Sciatic nerve (tissue), 2 donors: ENCODE measurements around the gene EXTL2. TPM values are rescaled to one million over a fixed set of nuclear protein-coding genes. Genes with fewer than 3 reads are reported as not detected.
A peak's percentile ranks its signal among the peaks of the same experiment; 100 is the strongest.
"Not testable (repeated sequence)": the region's sequence is repeated elsewhere in the genome, so short reads cannot be mapped to it uniquely, and the experiment has no call there.

Experiments used
- ATAC-seq: fragments of 200-7000 bp; cut with Tn5 transposase; one replicate; pipeline ENCODE4 v1.9.1; 2020; ENCODE audit warnings: mild to moderate bottlenecking, moderate library complexity
- DNase-seq: peaks from one replicate; pipeline ENCODE4 v3.0.0-alpha.2; 2020; ENCODE audit warnings: low spot score
- intact Hi-C: fragments of 100-400 bp; cut with DNase I; formaldehyde crosslinking; loops from one replicate; pipeline ENCODE4 v1.14.2; 2022
- total RNA-seq: library from RNA; stranded (reverse); fragmentation: NEBNext Ultra II Directional; extraction: Animal tissue kit (Norgen Biotek cat#: 25700); gene quantifications from one replicate; pipeline ENCODE4 v1.2.1, GENCODE V29; 2021
- donor health status: DM: no; HTN: no; CAD: no.
- donor health status: DM: no; HTN: no; CAD: no.

The EXTL2 gene
- total RNA-seq, 1 donor from 2014 or later = 16.7 TPM

DNA sequence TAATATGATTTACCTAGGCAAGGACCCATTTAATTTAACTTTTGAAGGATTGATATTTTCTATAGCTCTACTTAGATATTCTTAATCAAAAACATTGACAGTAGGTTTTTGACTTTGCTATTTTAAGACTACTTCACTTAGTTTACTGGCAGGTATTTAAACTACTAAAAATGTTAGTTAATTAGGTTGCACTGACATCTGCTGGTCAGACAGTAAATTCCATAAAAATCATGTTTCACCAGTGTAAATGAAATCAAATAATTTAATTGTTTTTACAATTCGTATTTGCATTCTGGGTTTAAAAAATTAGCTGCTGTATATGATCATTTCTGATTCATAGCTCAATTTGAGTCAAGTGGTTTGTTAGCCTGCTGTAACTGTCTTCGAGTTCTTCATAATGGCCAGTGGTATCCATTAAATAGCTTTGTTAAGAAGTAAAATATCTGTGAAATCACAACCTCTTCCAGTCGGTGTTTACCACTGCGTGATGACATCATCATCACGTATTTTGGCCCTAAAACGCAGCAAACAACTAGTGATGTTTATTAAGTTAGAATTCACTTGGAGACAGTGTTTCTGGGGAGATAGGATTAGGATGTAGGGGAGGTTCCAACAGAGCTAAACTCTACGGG lies 26.2 kb downstream of the EXTL2 start:
- DNase-seq (no peak), ATAC-seq (peak; percentile 68)
- intact Hi-C loops = loop anchor here (10.0 kb wide), 1 partner anchor 264 kb away; no protein-coding TSS in a partner anchor

- intact Hi-C loops = loop anchor here (10.0 kb wide), 1 partner anchor 262 kb away; no protein-coding TSS in a partner anchor
Observed at GRCh38 chr1:100866901-100867206, 27.8 kb downstream of the EXTL2 start.

GRCh38 chr1:100866041-100866900 lies 28.4 kb downstream of the EXTL2 start:
- DNase-seq = no peak
- peak; percentile 75 for ATAC-seq

More at GRCh38 chr1:100866901-100867206, 27.8 kb downstream of the EXTL2 start:
- no peak for ATAC-seq
- DNase-seq = no peak

GRCh38 chr1:100862591-100862990 lies 32.1 kb downstream of the EXTL2 start:
- intact Hi-C loops = loop anchor here (10.0 kb wide), 1 partner anchor 258 kb away; no protein-coding TSS in a partner anchor
- ATAC-seq = no peak

More at GRCh38 chr1:100866041-100866900, 28.4 kb downstream of the EXTL2 start:
- intact Hi-C loops = loop anchor here (10.0 kb wide), 1 partner anchor 261 kb away; no protein-coding TSS in a partner anchor

GRCh38 chr1:100861379-100861778 lies 33.3 kb downstream of the EXTL2 start:
- DNase-seq (no peak), ATAC-seq (peak; percentile 88)
- intact Hi-C loops = loop anchor here (10.0 kb wide), 1 partner anchor 257 kb away; no protein-coding TSS in a partner anchor

More at GRCh38 chr1:100862591-100862990, 32.1 kb downstream of the EXTL2 start:
- no peak for DNase-seq

DNA sequence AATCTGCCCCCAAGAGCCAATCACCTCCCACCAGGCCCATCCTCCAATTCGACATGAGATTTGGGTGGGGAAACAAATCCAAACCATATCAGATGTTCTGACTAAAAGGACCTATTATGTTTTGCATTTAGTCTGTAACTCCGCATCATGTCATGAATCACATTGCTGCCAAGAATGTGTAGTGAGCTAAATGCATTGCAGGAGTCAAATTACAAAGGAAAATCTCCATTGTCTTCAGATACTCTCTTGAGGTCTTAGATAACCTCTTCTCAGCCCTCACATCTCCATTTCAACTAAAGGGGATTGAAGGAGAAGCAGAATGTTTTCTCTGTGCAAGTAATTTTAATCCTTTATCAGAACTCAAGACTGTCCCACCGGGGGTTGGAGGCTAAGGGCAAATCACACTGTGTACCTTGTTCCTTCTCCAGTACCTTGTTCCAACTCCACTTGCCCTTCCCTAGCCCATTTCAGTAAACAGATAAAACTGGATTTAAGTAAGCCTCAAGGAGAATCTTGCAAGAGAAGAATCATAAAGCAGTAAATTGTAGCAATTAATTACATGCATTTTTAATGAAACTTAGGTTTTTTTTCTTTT lies 34.1 kb downstream of the EXTL2 start:
- intact Hi-C loops = loop anchor here (10.0 kb wide), 1 partner anchor 256 kb away; no protein-coding TSS in a partner anchor
- ATAC-seq (peak; percentile 85), DNase-seq (no peak)

DNA sequence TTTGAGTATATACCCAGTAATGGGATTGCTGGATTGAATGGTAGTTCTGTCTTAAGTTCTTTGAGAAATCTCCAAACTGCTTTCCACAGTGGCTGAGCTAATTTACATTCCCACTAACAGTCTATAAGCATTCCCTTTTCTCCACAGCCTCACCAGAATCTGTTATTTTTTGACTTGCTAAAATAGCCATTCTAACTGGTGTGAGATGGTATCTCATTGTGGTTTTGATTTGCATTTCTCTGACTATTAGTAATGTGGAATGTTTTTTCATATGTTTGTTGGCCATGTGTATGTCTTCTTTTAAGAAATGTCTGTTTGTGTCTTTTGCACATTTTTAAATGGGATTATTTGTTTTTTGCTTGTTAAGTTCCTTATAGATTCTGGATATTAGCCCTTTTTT lies 39.5 kb downstream of the EXTL2 start:
- intact Hi-C loops, ATAC-seq, DNase-seq: not testable (repeated sequence)

DNA sequence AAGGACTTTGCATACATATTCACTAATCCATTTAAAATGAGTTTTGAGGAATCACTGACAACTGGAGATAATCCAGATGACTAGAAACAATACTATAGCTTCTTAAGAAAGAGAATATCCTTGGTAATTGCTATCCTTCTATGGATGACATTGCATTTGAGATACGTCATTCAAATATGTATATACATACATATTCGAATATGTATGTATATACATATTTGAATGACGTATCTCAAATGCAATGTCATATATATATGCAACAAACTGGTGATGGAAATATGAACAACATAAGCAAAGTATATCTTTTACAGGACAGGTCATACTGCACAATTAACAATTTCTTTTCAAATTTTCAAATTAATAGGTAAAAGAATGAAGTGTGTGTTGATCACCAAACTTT lies 41.7 kb downstream of the EXTL2 start:
- DNase-seq = no peak
- intact Hi-C loops = no loop called here
- ATAC-seq = no peak

- intact Hi-C loops = no loop called here
- no peak for ATAC-seq
- no peak for DNase-seq
Observed at GRCh38 chr1:100851726-100852125, 42.9 kb downstream of the EXTL2 start.

DNA sequence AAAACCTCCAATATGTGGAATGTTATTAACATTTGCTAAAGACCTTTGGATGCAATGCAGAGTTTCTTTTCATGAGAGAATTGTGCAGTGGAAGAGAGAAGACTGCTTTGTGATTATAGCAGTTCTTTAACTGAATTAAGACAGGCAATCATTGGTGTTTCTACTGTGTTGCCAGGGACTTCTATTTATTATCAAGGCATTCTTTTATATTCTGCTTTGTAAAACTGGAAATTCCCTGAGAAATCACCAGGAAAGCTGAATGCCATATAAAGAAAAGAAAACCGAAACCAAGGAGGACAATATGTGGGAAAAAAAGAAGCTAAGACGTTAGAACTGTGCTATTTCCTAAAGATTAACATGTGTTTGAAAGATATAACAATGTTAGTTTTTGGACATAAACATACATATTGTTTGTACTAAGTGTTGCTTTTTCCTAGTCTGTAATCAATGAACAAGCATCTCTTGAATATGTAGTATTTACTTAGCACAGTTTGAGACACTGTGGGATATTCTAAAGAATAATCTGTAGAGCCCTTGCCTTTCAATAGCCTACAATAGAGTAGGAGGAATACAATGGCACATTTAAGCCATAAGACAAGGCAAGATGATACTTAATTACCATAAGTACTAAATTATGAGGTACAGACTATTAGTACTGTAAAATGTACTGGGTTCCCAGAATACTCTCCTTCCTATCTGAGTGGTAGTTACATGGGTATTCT lies 47.1 kb downstream of the EXTL2 start:
- no peak for ATAC-seq
- intact Hi-C loops = no loop called here
- no peak for DNase-seq

- ATAC-seq, intact Hi-C loops, DNase-seq: not testable (repeated sequence)
Observed at GRCh38 chr1:100843160-100843559, 51.5 kb downstream of the EXTL2 start.

DNA sequence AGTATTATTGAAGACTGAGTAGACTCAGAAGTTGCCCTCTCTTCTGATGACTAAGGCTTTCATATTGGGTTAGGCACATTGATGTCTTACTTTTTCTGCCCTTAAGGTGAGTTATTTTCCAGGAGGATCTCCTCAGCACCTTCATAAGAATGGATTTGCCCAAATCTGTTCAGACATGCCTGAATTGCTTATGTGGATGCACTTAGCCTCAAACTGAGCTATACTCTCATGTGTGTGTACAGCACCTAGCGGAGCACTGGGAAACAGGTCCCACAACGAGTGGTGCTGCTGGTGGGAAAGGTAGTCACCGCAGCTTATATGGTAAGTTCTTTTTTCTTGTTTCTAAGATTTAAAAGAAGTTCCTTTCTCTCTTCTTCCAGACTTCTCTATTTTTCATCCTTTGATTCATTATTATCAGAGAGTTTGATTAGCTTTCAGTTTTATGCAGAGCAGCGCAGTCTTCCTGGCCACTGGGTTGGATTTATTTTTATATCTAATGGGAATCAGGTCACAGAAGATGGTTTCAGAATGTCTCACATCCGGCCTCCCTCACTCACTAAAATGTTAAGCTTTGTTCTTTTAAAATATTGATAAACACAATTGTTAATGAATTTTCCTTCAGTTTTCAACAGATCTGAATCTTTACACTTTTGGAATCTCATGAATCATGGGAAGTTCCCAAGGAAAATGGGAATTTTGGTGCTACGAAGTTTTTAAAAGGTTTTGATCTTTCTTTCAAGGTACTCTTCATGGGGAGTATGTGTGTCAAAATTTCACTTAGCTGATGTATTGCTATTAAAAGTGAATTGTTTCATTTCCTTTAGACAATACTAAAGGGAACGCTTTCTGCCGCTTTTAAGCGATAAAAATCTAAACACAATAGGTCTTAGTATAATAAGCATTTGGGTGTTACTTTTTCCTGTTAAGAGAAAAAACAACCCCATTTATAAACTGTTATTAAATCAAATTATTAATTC lies 58.5 kb downstream of the EXTL2 start:
- ATAC-seq (no peak), DNase-seq (no peak)
- intact Hi-C loops = loop anchor here (10.0 kb wide), 1 partner anchor 1489 kb away; no protein-coding TSS in a partner anchor

- intact Hi-C loops = loop anchor here (10.0 kb wide), 1 partner anchor 1490 kb away; no protein-coding TSS in a partner anchor
- ATAC-seq (no peak), DNase-seq (no peak)
Observed at GRCh38 chr1:100834777-100835660, 59.6 kb downstream of the EXTL2 start.

GRCh38 chr1:100832694-100833428 lies 61.8 kb downstream of the EXTL2 start:
- ATAC-seq (no peak), DNase-seq (no peak)
- intact Hi-C loops = loop anchor here (10.0 kb wide), 1 partner anchor 1492 kb away; no protein-coding TSS in a partner anchor

GRCh38 chr1:100825666-100826065 lies 69.0 kb downstream of the EXTL2 start:
- intact Hi-C loops, ATAC-seq: not testable (repeated sequence)

More at GRCh38 chr1:100825666-100826065, 69.0 kb downstream of the EXTL2 start:
- not testable (repeated sequence) for DNase-seq
